GM12892 (cell line): ENCODE data around the gene DSE.

Experiments
- POLR2A ChIP-seq: IDR thresholded peaks from 2 replicates; pipeline ENCODE4 v1.6.1; 2011; ENCODE audit warnings: low read depth, low read length, control low read depth
- POLR2AphosphoS5 ChIP-seq: IDR thresholded peaks from 2 replicates; pipeline ENCODE4 v1.6.1; 2011; ENCODE audit warnings: low read depth, low read length, control low read depth
- TAF1 ChIP-seq: IDR thresholded peaks from 2 replicates; pipeline ENCODE4 v1.6.1; 2011; ENCODE audit warnings: low read depth, mild to moderate bottlenecking, control low read depth, low read length, borderline replicate concordance

DNA sequence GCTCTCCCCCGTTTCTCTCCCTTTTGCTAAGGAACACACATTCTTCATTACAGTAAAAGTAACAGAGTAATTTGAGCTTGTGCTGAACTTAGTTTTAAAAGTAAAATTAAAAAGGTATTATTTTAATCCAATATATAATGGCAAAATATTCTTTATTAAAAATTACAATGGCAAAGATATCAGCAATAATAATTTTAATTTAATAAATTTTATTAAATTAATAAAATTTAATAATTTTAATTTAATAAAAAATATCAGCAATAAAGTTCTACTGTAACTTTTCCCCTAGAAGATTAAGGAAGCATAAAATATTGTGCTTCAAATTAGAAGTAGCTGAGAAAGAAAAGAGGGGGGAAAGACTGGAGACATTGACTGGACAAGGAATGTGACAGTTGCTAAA, 32.5 kb downstream of the DSE start:
- TF ChIP-seq POLR2A (no peak), POLR2AphosphoS5 (no peak), TAF1 (no peak)
